Measurements from ENCODE around the gene RASGRP3. TPM values are rescaled to one million over a fixed set of nuclear protein-coding genes. Genes with fewer than 3 reads are reported as not detected.

Gene RASGRP3
- total and polyA plus RNA-seq, 7 experiments from 2014 or later: 1.4 to 14.2 (median 3.1) TPM

DNA sequence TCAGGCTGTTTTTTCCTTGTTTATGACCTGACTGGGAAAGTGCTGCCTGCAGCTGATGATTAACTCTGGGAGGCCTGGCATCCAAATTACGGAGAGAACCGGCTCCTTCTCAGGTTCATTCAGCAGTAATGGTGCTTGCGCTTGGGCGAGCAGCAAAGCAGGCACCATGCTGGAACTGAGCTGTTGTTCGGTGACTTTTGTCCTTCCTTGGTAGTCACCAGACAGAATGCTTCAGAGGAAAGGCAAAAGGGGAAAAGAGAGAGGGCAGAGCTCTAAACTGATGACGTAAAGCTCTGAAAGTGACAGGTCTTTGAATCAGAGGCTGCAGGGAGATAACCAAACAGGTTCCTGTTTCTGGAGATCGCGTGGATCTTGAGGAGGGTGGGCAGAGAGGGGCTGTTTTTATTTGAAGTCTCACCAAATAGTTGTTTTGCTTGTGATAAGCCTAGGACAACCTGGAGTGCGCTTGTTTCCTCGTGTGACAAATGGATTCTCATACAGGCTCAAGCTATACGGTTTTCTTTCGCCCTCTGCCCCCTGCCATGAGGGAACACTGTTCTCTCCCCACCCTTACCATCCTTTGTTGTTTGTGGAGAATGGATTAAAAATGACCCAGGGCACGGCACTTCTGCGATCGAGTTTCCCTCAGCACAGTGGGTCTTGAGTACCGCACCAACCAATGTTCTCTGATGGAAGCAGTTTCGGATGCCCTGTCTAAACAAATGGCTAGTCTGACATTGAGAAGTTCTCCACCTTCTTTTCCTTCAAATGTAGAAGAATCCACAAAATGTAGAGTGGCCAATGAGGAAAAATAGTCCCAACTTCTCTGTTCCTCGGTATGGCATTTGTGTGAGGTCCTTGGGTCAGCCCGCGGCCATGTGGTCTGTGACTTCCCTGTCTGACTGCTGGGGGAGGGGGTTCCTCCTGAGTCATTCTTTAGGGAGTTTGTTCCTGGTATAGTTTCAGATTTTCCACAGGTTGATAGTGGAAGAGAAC is 1.3 kb downstream of the RASGRP3 start:
- Histone ChIP-seq H3K4me3 (ENCODE audit: low read length) (peak overlapping the region; percentile 81), H3K36me3 (ENCODE audit: control insufficient read depth in 2 of 3, insufficient read depth in 3 of 3, low read length in 3 of 3) (no peaks in the 10 kb centered on the region), H3K4me1 (ENCODE audit: control insufficient read depth in 2 of 2, insufficient read depth in 2 of 2, low read length in 2 of 2) (peaks cover 9 to 11% of the 10 kb centered on the region in 2 donors), H3K27me3 (ENCODE audit: control insufficient read depth in 2 of 2, insufficient read depth in 2 of 2, low read length in 2 of 2) (no peaks in the 10 kb centered on the region), H3K9me3 (ENCODE audit: control insufficient read depth in 2 of 3, low read length in 3 of 3) (no peaks in the 10 kb centered on the region), H3K27ac (ENCODE audit: low read depth, low read length) (peak overlapping the region; percentile 91)
- Mint-ChIP-seq H3K27ac (peak overlapping the region; percentile 95 to 100 (median 98)), H3K9me3 (peaks cover 0 to 3% (median 0%) of the 10 kb centered on the region in 11 donors), H3K4me3 (peak overlapping the region; percentile 88 to 99 (median 95)), H3K27me3 (no peaks in the 10 kb centered on the region), H3K4me1 (peaks cover 14 to 39% (median 36%) of the 10 kb centered on the region in 7 donors), H3K36me3 (peaks cover 0 to 12% (median 4%) of the 10 kb centered on the region in 5 donors)
- CTCF ChIA-PET: interaction anchor here (1.1 to 3.0 kb wide), 2 partner anchors 106 to 122 kb away, joined by 3 to 8 read pairs; partner anchors contain the start of gene FAM98A
- ATAC-seq (no peak), DNase-seq (peak in 5 of 9 donors; percentile 5 to 22 (median 16))
- POLR2A ChIA-PET: interaction anchor here (0.6 to 1.2 kb wide), 3 partner anchors 19 to 105 kb away, joined by 3 to 5 read pairs (median 4); no protein-coding TSS in a partner anchor
- intact Hi-C loops (cut with micrococcal nuclease): loop anchor here (2.0 to 10.0 kb wide), 6 partner anchors 49 to 1470 kb away; partner anchors contain the start of genes LTBP1 (in 1 of the 2), MEMO1 (in 1 of the 2) and SLC30A6 (in 1 of the 2)

DNA sequence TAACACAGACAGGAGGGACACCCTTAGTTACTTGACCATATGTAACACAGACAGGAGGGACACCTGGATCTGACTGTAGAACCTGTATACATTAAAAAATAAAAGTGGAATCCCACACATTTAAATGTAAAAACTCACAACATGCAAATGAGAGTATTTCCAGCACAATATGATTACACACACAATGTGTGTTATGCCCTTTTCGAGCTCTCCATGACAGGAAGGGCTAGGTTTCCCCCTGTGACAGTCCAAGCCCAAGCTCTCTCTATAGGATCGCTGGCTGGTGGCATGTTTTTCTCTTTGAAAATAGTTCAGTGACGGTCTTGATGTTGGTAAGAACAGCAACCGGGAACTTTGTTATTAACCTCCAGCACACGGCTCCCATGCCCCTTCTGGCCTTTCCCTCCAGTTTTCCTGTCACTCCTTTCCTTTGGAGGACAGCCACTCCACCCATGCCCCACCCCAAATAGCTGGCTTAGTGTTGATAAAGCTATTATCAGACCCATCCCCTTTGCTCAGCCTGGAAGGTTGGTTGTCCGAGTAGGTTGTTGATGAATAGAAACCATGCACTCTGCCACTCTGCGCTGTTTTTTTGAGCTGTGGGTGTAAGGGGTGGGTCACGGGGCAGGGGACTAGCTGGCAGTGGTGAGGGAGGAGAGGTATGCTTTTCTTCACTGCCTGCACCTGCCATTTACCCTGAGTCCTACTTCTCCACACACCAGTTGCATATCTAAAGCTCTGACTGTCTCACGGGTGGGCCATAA is 2.7 kb downstream of the RASGRP3 start:
- H3K9me3 Mint-ChIP-seq: peaks cover 0 to 3% (median 0%) of the 10 kb centered on the region in 11 donors
- no peaks in the 10 kb centered on the region for H3K27me3 ChIP-seq (ENCODE audit: control insufficient read depth in 2 of 2, insufficient read depth in 2 of 2, low read length in 2 of 2)
- H3K27ac Mint-ChIP-seq: peak overlapping the region in 3 of 9 donors; percentile 25 to 33 (median 28)
- DNase-seq (no peak), ATAC-seq (no peak)
- H3K4me1 ChIP-seq (ENCODE audit: control insufficient read depth in 2 of 2, insufficient read depth in 2 of 2, low read length in 2 of 2): peaks cover 9 to 11% of the 10 kb centered on the region in 2 donors
- no peaks in the 10 kb centered on the region for H3K9me3 ChIP-seq (ENCODE audit: control insufficient read depth in 2 of 3, low read length in 3 of 3)
- ChIA-PET CTCF (no interaction called here), POLR2A (no interaction called here)
- no peak overlapping the region for H3K27ac ChIP-seq (ENCODE audit: low read depth, low read length)
- H3K4me3 Mint-ChIP-seq: no peak overlapping the region
- no peaks in the 10 kb centered on the region for H3K27me3 Mint-ChIP-seq
- peaks cover 0 to 13% (median 4%) of the 10 kb centered on the region in 5 donors for H3K36me3 Mint-ChIP-seq
- intact Hi-C loops (cut with micrococcal nuclease): loop anchor here (5.0 to 10.0 kb wide), 3 partner anchors 532 to 1472 kb away; partner anchors contain the start of genes LTBP1 (in 1 of the 2) and SLC30A6 (in 1 of the 2)
- peaks cover 14 to 41% (median 34%) of the 10 kb centered on the region in 7 donors for H3K4me1 Mint-ChIP-seq
- H3K36me3 ChIP-seq (ENCODE audit: control insufficient read depth in 2 of 3, insufficient read depth in 3 of 3, low read length in 3 of 3): no peaks in the 10 kb centered on the region
- H3K4me3 ChIP-seq (ENCODE audit: low read length): no peak overlapping the region

DNA sequence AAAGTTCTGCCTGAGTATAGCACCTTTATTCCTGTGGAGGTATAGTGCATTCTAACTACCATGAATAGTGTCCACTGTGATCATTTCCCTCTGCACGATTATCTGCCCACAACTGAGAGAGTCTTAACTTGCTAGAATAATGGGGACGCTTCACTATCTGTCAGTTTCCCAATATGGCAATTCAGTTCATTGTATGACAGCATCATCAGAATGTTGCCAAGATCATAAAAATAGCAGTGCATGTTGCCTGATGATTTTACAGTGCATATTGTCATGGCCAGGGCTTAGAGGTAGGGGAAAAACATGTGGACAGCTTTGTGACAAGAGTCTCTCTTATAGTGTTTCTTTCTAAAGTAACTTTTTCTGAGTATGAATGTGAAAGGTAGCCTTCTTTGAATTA is 6.1 kb downstream of the RASGRP3 start:
- CTCF ChIA-PET: no interaction called here
- POLR2A ChIA-PET: no interaction called here
- H3K27ac ChIP-seq (ENCODE audit: low read depth, low read length): no peak overlapping the region
- Mint-ChIP-seq H3K4me3 (no peak overlapping the region), H3K27ac (no peak overlapping the region), H3K4me1 (peaks cover 2 to 18% (median 7%) of the 10 kb centered on the region in 7 donors), H3K9me3 (peaks cover 0 to 14% (median 2%) of the 10 kb centered on the region in 11 donors), H3K27me3 (no peaks in the 10 kb centered on the region), H3K36me3 (peaks cover 0 to 30% (median 9%) of the 10 kb centered on the region in 5 donors)
- H3K9me3 ChIP-seq (ENCODE audit: control insufficient read depth in 2 of 3, low read length in 3 of 3): no peaks in the 10 kb centered on the region
- no peaks in the 10 kb centered on the region for H3K27me3 ChIP-seq (ENCODE audit: control insufficient read depth in 2 of 2, insufficient read depth in 2 of 2, low read length in 2 of 2)
- H3K4me1 ChIP-seq (ENCODE audit: control insufficient read depth in 2 of 2, insufficient read depth in 2 of 2, low read length in 2 of 2): peaks cover 0 to 4% of the 10 kb centered on the region in 2 donors
- intact Hi-C loops (cut with micrococcal nuclease): no loop called here
- no peaks in the 10 kb centered on the region for H3K36me3 ChIP-seq (ENCODE audit: control insufficient read depth in 2 of 3, insufficient read depth in 3 of 3, low read length in 3 of 3)
- ATAC-seq: no peak
- no peak for DNase-seq
- no peak overlapping the region for H3K4me3 ChIP-seq (ENCODE audit: low read length)

DNA sequence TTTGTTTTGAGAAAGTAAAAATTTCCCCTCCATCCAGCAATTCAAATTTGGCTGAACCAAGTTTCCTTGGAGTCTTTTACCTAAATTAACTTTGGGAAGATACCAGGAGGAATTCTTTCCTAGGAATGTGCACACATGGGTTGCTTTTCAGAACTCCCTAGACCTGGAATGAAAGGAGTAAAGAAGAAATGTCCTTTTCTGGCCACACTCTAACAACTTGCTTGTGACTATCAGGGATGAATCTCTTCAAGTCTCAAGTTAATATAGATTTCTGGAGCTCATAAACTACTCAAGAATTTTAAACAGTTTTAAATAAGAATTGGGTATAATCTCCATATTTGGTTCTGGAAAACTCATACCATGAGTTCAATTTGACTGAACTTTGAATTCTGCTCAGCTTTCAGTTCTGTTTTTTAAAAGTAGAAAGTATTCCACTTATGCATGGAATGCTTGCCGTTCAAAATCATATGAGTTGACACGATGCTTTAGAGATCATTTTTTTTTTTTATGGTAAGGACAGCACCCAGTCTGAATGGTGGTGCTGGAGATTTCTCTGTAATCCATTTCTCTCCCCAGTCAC is 7.7 kb downstream of the RASGRP3 start:
- no peak overlapping the region for H3K27ac ChIP-seq (ENCODE audit: low read depth, low read length)
- H3K4me3 Mint-ChIP-seq: no peak overlapping the region
- ChIA-PET CTCF (no interaction called here), POLR2A (no interaction called here)
- peak overlapping the region in 1 of 9 donors; percentile 2 for H3K27ac Mint-ChIP-seq
- no peak overlapping the region for H3K4me3 ChIP-seq (ENCODE audit: low read length)
- H3K36me3 Mint-ChIP-seq: peaks cover 0 to 36% (median 9%) of the 10 kb centered on the region in 5 donors
- intact Hi-C loops (cut with micrococcal nuclease): no loop called here
- no peaks in the 10 kb centered on the region for H3K4me1 ChIP-seq (ENCODE audit: control insufficient read depth in 2 of 2, insufficient read depth in 2 of 2, low read length in 2 of 2)
- no peaks in the 10 kb centered on the region for H3K27me3 Mint-ChIP-seq
- peaks cover 0 to 21% (median 0%) of the 10 kb centered on the region in 7 donors for H3K4me1 Mint-ChIP-seq
- DNase-seq: no peak
- ATAC-seq: no peak
- no peaks in the 10 kb centered on the region for H3K27me3 ChIP-seq (ENCODE audit: control insufficient read depth in 2 of 2, insufficient read depth in 2 of 2, low read length in 2 of 2)
- H3K9me3 ChIP-seq (ENCODE audit: control insufficient read depth in 2 of 3, low read length in 3 of 3): no peaks in the 10 kb centered on the region
- H3K36me3 ChIP-seq (ENCODE audit: control insufficient read depth in 2 of 3, insufficient read depth in 3 of 3, low read length in 3 of 3): no peaks in the 10 kb centered on the region
- peaks cover 0 to 14% (median 3%) of the 10 kb centered on the region in 11 donors for H3K9me3 Mint-ChIP-seq

DNA sequence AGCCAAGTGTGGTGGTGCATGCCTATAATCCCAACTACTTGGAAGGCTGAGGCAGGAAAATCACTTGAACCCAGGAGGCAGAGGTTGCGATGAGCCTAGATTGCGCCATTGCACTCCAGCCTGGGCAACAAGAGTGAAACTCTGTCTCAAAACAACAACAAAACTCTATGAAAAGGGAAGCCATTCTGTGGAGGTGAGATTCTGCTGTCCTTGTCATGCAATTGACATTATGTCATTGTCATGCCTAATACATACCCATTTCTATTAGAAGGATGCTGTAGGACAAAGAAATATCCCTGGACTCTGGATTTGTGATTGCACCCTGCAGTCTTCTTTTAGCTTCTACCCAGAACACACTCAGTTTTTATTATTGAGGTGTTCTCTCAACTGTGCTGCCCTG is 8.6 kb downstream of the RASGRP3 start:
- no peak overlapping the region for H3K4me3 Mint-ChIP-seq
- intact Hi-C loops (cut with micrococcal nuclease): no loop called here
- no peaks in the 10 kb centered on the region for H3K4me1 ChIP-seq (ENCODE audit: control insufficient read depth in 2 of 2, insufficient read depth in 2 of 2, low read length in 2 of 2)
- H3K9me3 ChIP-seq (ENCODE audit: control insufficient read depth in 2 of 3, low read length in 3 of 3): no peaks in the 10 kb centered on the region
- peaks cover 0 to 36% (median 9%) of the 10 kb centered on the region in 5 donors for H3K36me3 Mint-ChIP-seq
- H3K27ac ChIP-seq (ENCODE audit: low read depth, low read length): no peak overlapping the region
- H3K4me3 ChIP-seq (ENCODE audit: low read length): no peak overlapping the region
- ATAC-seq (no peak), DNase-seq (no peak)
- POLR2A ChIA-PET: no interaction called here
- CTCF ChIA-PET: no interaction called here
- H3K36me3 ChIP-seq (ENCODE audit: control insufficient read depth in 2 of 3, insufficient read depth in 3 of 3, low read length in 3 of 3): no peaks in the 10 kb centered on the region
- H3K27me3 Mint-ChIP-seq: peaks cover 0 to 1% (median 0%) of the 10 kb centered on the region in 5 donors
- peaks cover 0 to 19% (median 0%) of the 10 kb centered on the region in 7 donors for H3K4me1 Mint-ChIP-seq
- H3K27me3 ChIP-seq (ENCODE audit: control insufficient read depth in 2 of 2, insufficient read depth in 2 of 2, low read length in 2 of 2): no peaks in the 10 kb centered on the region
- H3K27ac Mint-ChIP-seq: no peak overlapping the region
- H3K9me3 Mint-ChIP-seq: peaks cover 0 to 14% (median 3%) of the 10 kb centered on the region in 11 donors

DNA sequence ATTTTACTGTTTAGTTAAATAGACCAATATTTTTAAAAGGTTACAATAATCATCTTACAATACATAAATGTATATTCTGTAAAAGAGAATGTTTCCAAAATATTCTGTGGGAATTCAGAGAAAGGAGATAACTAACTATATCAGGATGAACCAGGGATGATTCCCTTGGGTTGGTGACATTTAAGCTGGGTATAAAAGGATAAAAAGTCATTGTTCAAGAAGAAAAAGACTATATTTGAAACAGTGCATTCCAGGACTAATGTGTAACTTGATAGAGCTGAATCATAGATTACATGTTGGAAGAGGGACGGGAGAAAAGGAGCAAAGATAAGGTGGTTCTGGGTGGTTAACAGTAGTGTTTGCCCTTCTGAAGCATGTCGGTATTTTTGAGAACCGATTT is 10.1 kb downstream of the RASGRP3 start:
- Histone ChIP-seq H3K27me3 (ENCODE audit: control insufficient read depth in 2 of 2, insufficient read depth in 2 of 2, low read length in 2 of 2) (no peaks in the 10 kb centered on the region), H3K4me3 (ENCODE audit: low read length) (no peak overlapping the region), H3K4me1 (ENCODE audit: control insufficient read depth in 2 of 2, insufficient read depth in 2 of 2, low read length in 2 of 2) (no peaks in the 10 kb centered on the region), H3K36me3 (ENCODE audit: control insufficient read depth in 2 of 3, insufficient read depth in 3 of 3, low read length in 3 of 3) (no peaks in the 10 kb centered on the region), H3K9me3 (ENCODE audit: control insufficient read depth in 2 of 3, low read length in 3 of 3) (no peaks in the 10 kb centered on the region), H3K27ac (ENCODE audit: low read depth, low read length) (no peak overlapping the region)
- H3K27ac Mint-ChIP-seq: no peak overlapping the region
- peaks cover 0 to 38% (median 9%) of the 10 kb centered on the region in 5 donors for H3K36me3 Mint-ChIP-seq
- ATAC-seq: no peak
- ChIA-PET CTCF (interaction anchor here (0.6 kb wide), 1 partner anchor 225 kb away, joined by 3 read pairs; no protein-coding TSS in a partner anchor), POLR2A (no interaction called here)
- peaks cover 0 to 14% (median 3%) of the 10 kb centered on the region in 11 donors for H3K9me3 Mint-ChIP-seq
- intact Hi-C loops (cut with micrococcal nuclease): no loop called here
- H3K27me3 Mint-ChIP-seq: peaks cover 0 to 5% (median 0%) of the 10 kb centered on the region in 5 donors
- DNase-seq: no peak
- H3K4me1 Mint-ChIP-seq: peaks cover 0 to 18% (median 0%) of the 10 kb centered on the region in 7 donors
- no peak overlapping the region for H3K4me3 Mint-ChIP-seq

Measured in naive thymus-derived CD4-positive, alpha-beta T cell (primary cell).